ENCODE measurements around the gene SETD1A.

Gene SETD1A

GRCh38 chr16:30956601-30957455 is 726 bp upstream of the SETD1A start:
- peak; percentile 69 for DNase-seq

GRCh38 chr16:30958175-30959079 is 873 bp downstream of the SETD1A start:
- no peak for DNase-seq

- no peak for DNase-seq
These were observed 3.8 kb downstream of the SETD1A start for GRCh38 chr16:30961384-30961783.

- DNase-seq, result no peak
These were observed 6.5 kb downstream of the SETD1A start for GRCh38 chr16:30963925-30964511.

- no peak for DNase-seq
These were observed 7.1 kb downstream of the SETD1A start for GRCh38 chr16:30964574-30965226.

- DNase-seq, result no peak
These were observed 7.9 kb downstream of the SETD1A start for GRCh38 chr16:30965436-30965835.

- DNase-seq, result no peak
These were observed 8.6 kb downstream of the SETD1A start for GRCh38 chr16:30966033-30966619.

- DNase-seq, result no peak
These were observed 10.2 kb downstream of the SETD1A start for GRCh38 chr16:30967795-30968194.

GRCh38 chr16:30969246-30969842 is 11.8 kb downstream of the SETD1A start:
- no peak for DNase-seq

GRCh38 chr16:30971298-30971697 is 13.7 kb downstream of the SETD1A start:
- DNase-seq, result no peak

- no peak for DNase-seq
These were observed 15.3 kb downstream of the SETD1A start for GRCh38 chr16:30972872-30973271.

GRCh38 chr16:30974348-30974747 is 16.8 kb downstream of the SETD1A start:
- no peak for DNase-seq

GRCh38 chr16:30976486-30976885 is 18.9 kb downstream of the SETD1A start:
- no peak for DNase-seq

- DNase-seq, result no peak
These were observed 19.9 kb downstream of the SETD1A start for GRCh38 chr16:30977502-30977901.

- no peak for DNase-seq
These were observed 21.8 kb downstream of the SETD1A start for GRCh38 chr16:30979170-30980022.

- no peak for DNase-seq
These were observed 22.4 kb downstream of the SETD1A start for GRCh38 chr16:30980023-30980371.

GRCh38 chr16:30980434-30980833 is 22.9 kb downstream of the SETD1A start:
- DNase-seq, result no peak

- no peak for DNase-seq
These were observed 23.4 kb downstream of the SETD1A start for GRCh38 chr16:30980959-30981358.

- DNase-seq, result no peak
These were observed 25.2 kb downstream of the SETD1A start for GRCh38 chr16:30982548-30983288.

- no peak for DNase-seq
These were observed 25.8 kb downstream of the SETD1A start for GRCh38 chr16:30983289-30983889.

All from amniotic stem cell (primary cell).